HG02798 (cell line): Measurements from ENCODE around the gene SPEG.
"Not testable (repeated sequence)": the region's sequence is repeated elsewhere in the genome, so short reads cannot be mapped to it uniquely, and the experiment has no call there.

Experiments
- ATAC-seq: cut with Tn5 transposase; IDR thresholded peaks from one replicate; pipeline ENCODE4 v1.9.1; 2021; ENCODE audit warnings: mild to moderate bottlenecking; ENCODE audit not compliant: unreplicated experiment, poor library complexity

The SPEG gene

GRCh38 chr2:219434718-219435525 lies at the start of gene SPEG:
Gene SPEG (plus strand): TSS chr2:219434843. CDS start chr2:219434978, 135 bp downstream.
- no peak for ATAC-seq

- no peak for ATAC-seq
Observed at GRCh38 chr2:219384859-219385258, 49.8 kb upstream of the SPEG start.

GRCh38 chr2:219385958-219386520 lies 48.6 kb upstream of the SPEG start:
- no peak for ATAC-seq

- no peak for ATAC-seq
Observed at GRCh38 chr2:219386532-219387280, 47.9 kb upstream of the SPEG start.

GRCh38 chr2:219387306-219388120 lies 47.1 kb upstream of the SPEG start, which contains the start of gene DNPEP:
Gene DNPEP (minus strand): TSS chr2:219387912. CDS start chr2:219387794, 118 bp downstream.
- ATAC-seq: peak; percentile 66

- ATAC-seq: peak; percentile 84
Observed at GRCh38 chr2:219388121-219388906, 46.3 kb upstream of the SPEG start.

- ATAC-seq: no peak
Observed at GRCh38 chr2:219388907-219389156, 45.8 kb upstream of the SPEG start.

GRCh38 chr2:219392754-219393153 lies 41.9 kb upstream of the SPEG start:
- no peak for ATAC-seq

- not testable (repeated sequence) for ATAC-seq
Observed at GRCh38 chr2:219395056-219395455, 39.6 kb upstream of the SPEG start.

GRCh38 chr2:219395609-219396008 lies 39.0 kb upstream of the SPEG start:
- no peak for ATAC-seq

- ATAC-seq: no peak
Observed at GRCh38 chr2:219396863-219397457, 37.7 kb upstream of the SPEG start.

GRCh38 chr2:219398721-219399363 lies 35.8 kb upstream of the SPEG start:
- no peak for ATAC-seq

GRCh38 chr2:219399716-219400478 lies 34.7 kb upstream of the SPEG start:
- no peak for ATAC-seq

- ATAC-seq: no peak
Observed at GRCh38 chr2:219400562-219400961, 34.1 kb upstream of the SPEG start.

- no peak for ATAC-seq
Observed at GRCh38 chr2:219401606-219402005, 33.0 kb upstream of the SPEG start.

GRCh38 chr2:219402665-219403515 lies 31.8 kb upstream of the SPEG start:
- ATAC-seq: peak; percentile 78

- no peak for ATAC-seq
Observed at GRCh38 chr2:219403861-219404260, 30.8 kb upstream of the SPEG start.
